D721Med (cell line): ENCODE data around the gene MAP3K4.

Experiments used
- DNase-seq: peaks from one replicate; pipeline ENCODE4 v3.0.0; 2011; ENCODE audit warnings: low spot score; ENCODE audit not compliant: insufficient read length
- FAIRE-seq: peaks from 2 replicates; lab custom pipeline; 2011; peaks lifted over from hg19 to GRCh38; lab: Jason Lieb, UNC
- CTCF ChIP-seq: IDR thresholded peaks from 2 replicates; pipeline ENCODE4 v1.5.1; 2012; ENCODE audit warnings: mild to moderate bottlenecking, control low read depth; ENCODE audit not compliant: insufficient read depth; ENCODE audit errors: missing control alignments

MAP3K4 gene

GRCh38 chr6:161009991-161010390 lies 18.4 kb downstream of the MAP3K4 start:
- FAIRE-seq (no peak), DNase-seq (no peak)
- no peak for TF ChIP-seq CTCF

- DNase-seq (no peak), FAIRE-seq (peak; percentile 6)
- no peak for TF ChIP-seq CTCF
These were observed 18.8 kb downstream of the MAP3K4 start for GRCh38 chr6:161010418-161010817.

- FAIRE-seq (no peak), DNase-seq (no peak)
- TF ChIP-seq CTCF, result no peak
These were observed 20.2 kb downstream of the MAP3K4 start for GRCh38 chr6:161011492-161012480.

GRCh38 chr6:161013695-161014094 lies 22.1 kb downstream of the MAP3K4 start:
- FAIRE-seq, result no peak
- DNase-seq, result no peak
- TF ChIP-seq CTCF, result no peak

- DNase-seq (no peak), FAIRE-seq (peak; percentile 74)
- no peak for TF ChIP-seq CTCF
These were observed 26.4 kb downstream of the MAP3K4 start for GRCh38 chr6:161017766-161018564.

GRCh38 chr6:161019324-161019839 lies 27.8 kb downstream of the MAP3K4 start:
- TF ChIP-seq CTCF, result no peak
- FAIRE-seq (no peak), DNase-seq (no peak)
